ENCODE results near the gene TNFSF4. TPM values are rescaled to one million over a fixed set of nuclear protein-coding genes. Genes with fewer than 3 reads are reported as not detected.

Gene TNFSF4
- total and polyA plus RNA-seq, 2 of the 13 experiments (the other 11 are each of a cell fraction or from before 2014, with no cell fraction given) = 2.4 to 7.9 TPM

DNA sequence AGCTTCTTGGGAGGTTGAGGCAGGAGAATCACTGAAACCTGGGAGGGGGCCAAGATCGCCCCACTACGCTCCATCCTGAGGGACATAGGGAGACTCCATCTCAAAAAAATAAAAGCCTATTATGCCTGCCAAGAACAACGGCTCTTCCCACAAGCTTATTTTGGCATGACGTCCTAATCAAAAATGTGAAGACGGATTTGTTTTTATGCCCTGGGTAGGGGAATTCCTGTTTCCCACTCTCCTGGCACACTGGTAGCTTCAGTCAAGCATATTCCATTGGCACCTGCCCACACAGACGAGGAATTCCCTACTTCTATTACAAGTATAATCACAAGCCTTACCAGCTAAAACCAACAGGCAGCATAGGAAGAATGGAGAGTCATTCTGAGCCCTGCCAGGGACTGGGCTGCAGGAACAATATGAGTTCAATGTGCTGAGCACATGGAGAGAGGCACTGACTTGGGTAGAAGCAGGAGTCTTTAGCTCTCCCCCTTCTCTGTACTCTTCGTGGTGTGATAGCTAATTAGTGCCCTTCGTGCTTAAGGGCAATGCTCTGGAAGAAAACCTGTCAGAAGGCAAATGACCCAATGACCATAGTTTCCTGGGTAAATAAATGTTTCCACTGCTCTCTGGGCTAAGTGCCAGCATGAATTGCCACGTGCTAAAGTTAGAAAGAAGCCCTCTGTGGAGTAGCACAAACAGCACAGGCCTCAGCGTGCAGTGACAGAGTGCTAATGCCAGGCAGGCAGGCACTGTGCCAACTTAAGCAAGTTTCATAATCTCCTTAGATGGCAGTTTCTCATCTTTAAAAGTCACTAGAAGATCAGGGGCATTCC lies 16.8 kb downstream of the TNFSF4 start (continued):
- TF ChIP-seq, protein P1, sequence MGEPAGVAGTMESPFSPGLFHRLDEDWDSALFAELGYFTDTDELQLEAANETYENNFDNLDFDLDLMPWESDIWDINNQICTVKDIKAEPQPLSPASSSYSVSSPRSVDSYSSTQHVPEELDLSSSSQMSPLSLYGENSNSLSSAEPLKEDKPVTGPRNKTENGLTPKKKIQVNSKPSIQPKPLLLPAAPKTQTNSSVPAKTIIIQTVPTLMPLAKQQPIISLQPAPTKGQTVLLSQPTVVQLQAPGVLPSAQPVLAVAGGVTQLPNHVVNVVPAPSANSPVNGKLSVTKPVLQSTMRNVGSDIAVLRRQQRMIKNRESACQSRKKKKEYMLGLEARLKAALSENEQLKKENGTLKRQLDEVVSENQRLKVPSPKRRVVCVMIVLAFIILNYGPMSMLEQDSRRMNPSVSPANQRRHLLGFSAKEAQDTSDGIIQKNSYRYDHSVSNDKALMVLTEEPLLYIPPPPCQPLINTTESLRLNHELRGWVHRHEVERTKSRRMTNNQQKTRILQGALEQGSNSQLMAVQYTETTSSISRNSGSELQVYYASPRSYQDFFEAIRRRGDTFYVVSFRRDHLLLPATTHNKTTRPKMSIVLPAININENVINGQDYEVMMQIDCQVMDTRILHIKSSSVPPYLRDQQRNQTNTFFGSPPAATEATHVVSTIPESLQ (CRISPR knock-in tag; conservative IDR thresholded peaks at IDR 0.05) = no peak
- TF ChIP-seq, protein P2, sequence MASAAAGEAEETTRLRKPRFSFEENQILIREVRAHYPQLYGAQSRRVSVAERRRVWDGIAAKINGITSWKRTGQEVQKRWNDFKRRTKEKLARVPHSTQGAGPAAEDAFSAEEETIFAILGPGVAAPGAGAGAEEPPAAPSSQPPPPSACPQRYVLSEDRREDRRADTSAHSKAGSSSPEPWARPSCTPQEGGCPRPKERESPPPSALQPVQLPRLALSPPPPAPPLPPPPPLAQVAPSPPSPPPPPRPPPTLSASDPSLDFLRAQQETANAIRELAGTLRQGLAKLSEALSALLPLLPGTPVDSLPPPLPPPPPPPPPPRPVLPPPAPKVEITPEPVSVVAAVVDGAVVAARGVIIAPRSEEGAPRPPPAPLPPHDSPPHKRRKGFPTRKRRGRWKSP (CRISPR knock-in tag; IDR thresholded peaks at IDR 0.05) = no peak; the same call in 1 of the 2 replicates
- TF ChIP-seq ZNF644 (CRISPR knock-in tag; IDR thresholded peaks at IDR 0.05; ENCODE audit: low read depth) (0 out of 2 replicates have a peak, but pooled peaks have one; percentile 41), POLR2G (IDR thresholded peaks at IDR 0.05; ENCODE audit: low read depth, low read length) (no peak), ZSCAN25 (CRISPR knock-in tag; IDR thresholded peaks at IDR 0.05) (no peak), MEIS1 (CRISPR knock-in tag; IDR thresholded peaks at IDR 0.05; ENCODE audit: borderline replicate concordance) (no peak), FOXP1 (IDR thresholded peaks at IDR 0.05) (no peak), FOXP1 (CRISPR knock-in tag; IDR thresholded peaks at IDR 0.05) (peak; percentile 71), HOXA9 (CRISPR knock-in tag; IDR thresholded peaks at IDR 0.05; ENCODE audit: borderline replicate concordance) (no peak), MTF1 (CRISPR knock-in tag; IDR thresholded peaks at IDR 0.05) (no peak), ZBED4 (CRISPR knock-in tag; IDR thresholded peaks at IDR 0.05; ENCODE audit: borderline replicate concordance) (no peak), FOXK1 (CRISPR knock-in tag; IDR thresholded peaks at IDR 0.05; ENCODE audit: borderline replicate concordance, low read depth) (0 out of 2 replicates have a peak, but pooled peaks have one; percentile 39), SMARCC2 (IDR thresholded peaks at IDR 0.05) (no peak), ZNF839 (CRISPR knock-in tag; IDR thresholded peaks at IDR 0.05; ENCODE audit: borderline replicate concordance) (no peak), NPAS2 (CRISPR knock-in tag; IDR thresholded peaks at IDR 0.05; ENCODE audit: borderline replicate concordance) (no peak), RFX3 (CRISPR knock-in tag; IDR thresholded peaks at IDR 0.05) (no peak)

Data from HepG2 (cell line).